Lower leg skin (tissue), 4 donors: ENCODE data around the gene PSKH1. TPM values are rescaled to one million over a fixed set of nuclear protein-coding genes. Genes with fewer than 3 reads are reported as not detected.
"Not testable (repeated sequence)": the region's sequence is repeated elsewhere in the genome, so short reads cannot be mapped to it uniquely, and the experiment has no call there.

Source experiments
- DNase-seq, 2 donors: peaks; one replicate each; pipeline ENCODE4 v3.0.0-alpha.2; 2019; ENCODE audit warnings: low spot score in 2 of 2
- H3K4me3 ChIP-seq: fragments of 200-600 bp; sonication (generic); 2 replicates; pipeline ENCODE4 v1.5.1; 2017; ENCODE audit warnings: mild to moderate bottlenecking, low read depth; ENCODE audit not compliant: poor library complexity, severe bottlenecking
- POLR2A ChIP-seq, 2 donors: fragments of 450-650 bp; IDR thresholded peaks; one replicate each; pipeline ENCODE4 v1.6.1; 2016 to 2017; ENCODE audit warnings: antibody characterized with exemption in 2 of 2, mild to moderate bottlenecking in 1 of 2, moderate library complexity in 1 of 2
- WGBS, 2 donors: methylation state at CpG; one replicate each; pipeline ENCODE4 v1.1.5; 2018; 5-methylcytosine and 5-hydroxymethylcytosine counted together
- intact Hi-C: fragments of 100-400 bp; cut with DNase I; formaldehyde crosslinking; loops from one replicate; pipeline ENCODE4 v1.15.0; 2023; ENCODE audit warnings: low total_unique reads
- total RNA-seq, 4 donors: library from RNA; depleted of rRNA; stranded (reverse); fragments of >200 nt; gene quantifications; one replicate each; pipeline ENCODE4 v1.1.0, GENCODE V29; 2016
- TF ChIP-seq, protein P1 (sequence below), 3 donors: fragments of 450-650 bp; IDR thresholded peaks; one replicate each; pipeline ENCODE4 v1.5.1; 2016; ENCODE audit warnings: antibody characterized with exemption in 3 of 3, mild to moderate bottlenecking in 3 of 3, moderate library complexity in 2 of 3

Gene PSKH1
- total RNA-seq, 4 donors from 2014 or later: 11.1 to 17.9 (median 14.4) TPM

DNA sequence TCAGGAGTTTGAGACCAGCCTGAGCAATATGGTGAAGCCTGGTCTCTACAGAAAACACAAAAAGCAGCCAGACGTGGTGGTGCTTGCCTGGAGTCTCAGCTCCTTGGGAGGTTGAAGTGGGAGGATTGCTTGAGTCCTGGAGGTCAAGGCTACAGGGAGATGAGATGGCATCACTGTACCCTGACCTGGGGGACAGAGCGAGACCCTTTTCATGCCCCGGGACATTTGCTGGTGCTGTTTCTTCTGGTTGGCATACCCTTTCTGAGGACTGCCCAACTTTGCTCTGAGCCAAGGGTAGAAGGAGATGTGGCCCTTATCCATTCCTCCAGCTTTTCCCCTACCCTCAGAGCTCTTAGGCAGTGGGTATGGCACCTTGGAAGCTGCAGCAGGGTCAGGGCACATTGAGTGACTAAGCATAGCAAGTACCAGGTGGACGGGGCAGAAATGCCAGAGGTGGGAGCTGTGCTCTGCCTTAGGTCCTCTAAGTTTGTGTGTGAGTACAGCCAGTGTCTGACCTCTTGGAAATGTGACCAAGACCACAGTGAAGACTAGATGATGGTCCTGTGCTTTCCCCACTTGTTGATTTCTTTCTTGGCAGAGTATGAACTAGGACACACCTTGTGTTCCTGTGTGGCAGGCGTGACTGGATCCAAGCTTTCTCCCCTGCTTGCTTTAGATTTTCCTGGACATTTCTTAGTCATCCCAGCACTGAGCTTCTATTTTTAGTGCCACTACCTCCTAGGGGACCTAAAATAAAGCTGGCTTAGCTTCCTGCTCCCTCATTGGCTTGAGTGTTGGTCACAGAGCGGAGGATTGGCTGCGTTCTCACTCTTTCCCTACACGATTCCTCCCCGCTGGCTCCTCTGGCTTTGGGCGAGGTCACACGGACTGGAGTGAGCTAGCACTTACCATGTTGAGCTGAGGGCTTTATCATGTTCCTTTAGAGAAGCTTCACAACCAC lies 30.2 kb upstream of the PSKH1 start:
- 54 to 59% methylated on average over 10 of the region's 11 CpGs for WGBS, 2 donors

DNA sequence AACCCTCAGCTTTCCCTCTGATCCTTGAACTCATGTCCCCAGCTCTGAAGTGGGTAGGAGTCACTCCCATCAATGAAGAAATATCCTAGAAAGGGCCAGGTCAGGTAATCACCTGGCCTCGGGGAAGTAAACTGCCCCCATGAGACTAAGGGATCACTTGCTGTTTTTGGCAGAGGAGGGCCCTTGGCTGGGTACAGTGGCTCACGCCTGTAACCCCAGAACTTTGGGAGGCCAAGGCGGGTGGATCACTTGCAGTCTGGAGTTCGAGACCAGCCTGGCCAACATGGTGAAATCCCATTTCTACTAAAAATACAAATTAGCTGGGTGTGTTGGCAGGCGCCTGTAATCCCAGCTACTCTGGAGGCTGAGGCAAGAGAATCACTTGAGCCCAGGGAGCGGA lies 29.0 kb upstream of the PSKH1 start:
- DNase-seq, intact Hi-C loops, H3K4me3 ChIP-seq: not testable (repeated sequence)
- 92 to 93% methylated on average over 6 of the region's 6 CpGs for WGBS, 2 donors

More for the DNA sequence above, 30.2 kb upstream of the PSKH1 start:
- no peak overlapping the region for H3K4me3 ChIP-seq
- peak; percentile 58 to 90 for DNase-seq
- TF ChIP-seq, protein P1, sequence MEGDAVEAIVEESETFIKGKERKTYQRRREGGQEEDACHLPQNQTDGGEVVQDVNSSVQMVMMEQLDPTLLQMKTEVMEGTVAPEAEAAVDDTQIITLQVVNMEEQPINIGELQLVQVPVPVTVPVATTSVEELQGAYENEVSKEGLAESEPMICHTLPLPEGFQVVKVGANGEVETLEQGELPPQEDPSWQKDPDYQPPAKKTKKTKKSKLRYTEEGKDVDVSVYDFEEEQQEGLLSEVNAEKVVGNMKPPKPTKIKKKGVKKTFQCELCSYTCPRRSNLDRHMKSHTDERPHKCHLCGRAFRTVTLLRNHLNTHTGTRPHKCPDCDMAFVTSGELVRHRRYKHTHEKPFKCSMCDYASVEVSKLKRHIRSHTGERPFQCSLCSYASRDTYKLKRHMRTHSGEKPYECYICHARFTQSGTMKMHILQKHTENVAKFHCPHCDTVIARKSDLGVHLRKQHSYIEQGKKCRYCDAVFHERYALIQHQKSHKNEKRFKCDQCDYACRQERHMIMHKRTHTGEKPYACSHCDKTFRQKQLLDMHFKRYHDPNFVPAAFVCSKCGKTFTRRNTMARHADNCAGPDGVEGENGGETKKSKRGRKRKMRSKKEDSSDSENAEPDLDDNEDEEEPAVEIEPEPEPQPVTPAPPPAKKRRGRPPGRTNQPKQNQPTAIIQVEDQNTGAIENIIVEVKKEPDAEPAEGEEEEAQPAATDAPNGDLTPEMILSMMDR (IDR thresholded peaks at IDR 0.05): no peak
- no peak for TF ChIP-seq POLR2A (IDR thresholded peaks at IDR 0.05)
- intact Hi-C loops: no loop called here

DNA sequence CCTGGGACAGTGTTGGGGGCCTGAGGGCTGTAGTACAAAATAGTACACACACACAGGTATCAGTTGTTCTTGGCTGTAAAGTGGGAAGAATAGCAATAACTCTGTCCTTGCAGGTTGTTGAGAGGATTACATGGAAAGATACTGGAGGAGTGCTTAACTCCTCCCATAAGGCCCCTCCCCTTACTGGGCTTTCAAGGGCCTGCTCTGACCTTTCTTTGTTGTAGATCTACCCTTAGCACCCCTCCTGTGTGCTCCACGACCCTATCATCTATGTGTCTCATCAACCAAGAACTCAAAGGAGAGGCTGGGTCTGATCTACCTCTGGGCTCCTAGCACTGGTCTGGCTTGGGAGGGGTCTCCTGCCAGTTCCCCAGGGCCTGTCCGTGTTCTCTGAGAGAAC lies 28.5 kb upstream of the PSKH1 start:
- H3K4me3 ChIP-seq: no peak overlapping the region
- no peak for TF ChIP-seq POLR2A (IDR thresholded peaks at IDR 0.05)
- TF ChIP-seq, protein P1 (IDR thresholded peaks at IDR 0.05): no peak
- no peak for DNase-seq
- 86 to 89% methylated on average over 2 of the region's 2 CpGs for WGBS, 2 donors
- intact Hi-C loops: no loop called here

DNA sequence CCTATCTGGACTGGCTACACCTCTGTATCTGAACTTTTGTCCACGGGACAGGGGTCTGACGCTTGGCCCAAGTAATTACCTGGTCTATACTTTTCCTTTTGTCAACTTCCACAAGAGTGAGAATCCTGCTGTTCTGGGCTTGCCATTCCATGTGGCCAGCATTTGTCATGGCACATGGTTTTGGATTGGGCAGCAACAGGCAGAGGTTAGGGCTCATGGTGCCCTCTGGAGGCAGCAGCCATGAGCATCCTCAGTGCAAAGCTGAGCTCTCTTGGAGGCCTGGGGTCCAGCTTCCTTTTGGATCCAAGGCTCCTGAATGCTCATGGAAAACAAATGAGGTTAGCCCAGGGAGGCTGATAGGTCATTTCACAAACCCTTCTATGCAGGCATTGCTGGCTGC lies 27.7 kb upstream of the PSKH1 start:
- DNase-seq: no peak
- WGBS, 2 donors: 95 to 100% methylated on average over 2 of the region's 2 CpGs
- no peak overlapping the region for H3K4me3 ChIP-seq
- intact Hi-C loops: no loop called here
- TF ChIP-seq POLR2A (IDR thresholded peaks at IDR 0.05): no peak
- TF ChIP-seq, protein P1 (IDR thresholded peaks at IDR 0.05): no peak

DNA sequence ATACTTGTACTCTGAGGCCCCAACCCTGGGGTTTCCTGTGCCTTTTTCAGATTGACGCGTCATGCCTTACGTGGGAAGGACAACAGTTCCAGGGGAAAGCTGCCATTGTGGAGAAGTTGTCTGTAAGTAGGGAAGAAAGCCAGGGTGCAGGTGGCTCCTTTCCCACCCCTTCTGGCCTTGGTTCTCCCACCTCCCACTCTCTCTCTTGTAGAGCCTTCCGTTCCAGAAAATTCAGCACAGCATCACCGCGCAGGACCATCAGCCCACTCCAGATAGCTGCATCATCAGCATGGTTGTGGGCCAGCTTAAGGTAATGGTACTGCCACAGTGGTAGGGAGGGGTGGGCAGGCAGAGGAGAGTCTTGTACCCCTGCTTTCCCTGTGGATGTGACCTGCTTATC lies 24.8 kb upstream of the PSKH1 start:
- TF ChIP-seq POLR2A (IDR thresholded peaks at IDR 0.05): no peak
- TF ChIP-seq, protein P1 (IDR thresholded peaks at IDR 0.05): no peak
- WGBS, 2 donors: 92 to 98% methylated on average over 6 of the region's 6 CpGs
- intact Hi-C loops: no loop called here

DNA sequence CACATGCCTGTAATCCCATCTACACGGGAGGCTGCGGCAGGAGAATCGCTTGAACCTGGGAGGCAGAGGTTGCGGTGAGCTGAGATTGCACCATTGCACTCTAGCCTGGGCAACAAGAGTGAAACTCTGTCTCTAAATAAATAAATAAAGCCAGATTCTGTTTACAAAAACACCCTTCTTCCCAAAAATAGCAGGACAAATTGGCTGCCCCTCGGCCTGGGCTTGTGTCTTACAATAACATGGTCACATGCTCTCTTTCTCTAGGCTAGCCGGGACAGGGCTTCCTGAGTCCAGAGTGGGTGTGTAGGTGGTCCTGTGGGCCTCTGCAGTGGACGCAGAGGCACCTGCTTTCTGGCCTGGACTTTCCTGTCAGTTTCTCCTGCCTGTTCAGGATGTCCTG lies 23.4 kb upstream of the PSKH1 start:
- TF ChIP-seq, protein P1 (IDR thresholded peaks at IDR 0.05): no peak
- no peak for TF ChIP-seq POLR2A (IDR thresholded peaks at IDR 0.05)
- no peak for DNase-seq
- intact Hi-C loops: no loop called here

More for the DNA sequence above, 24.8 kb upstream of the PSKH1 start:
- H3K4me3 ChIP-seq: no peak overlapping the region
- no peak for DNase-seq

More for the DNA sequence above, 23.4 kb upstream of the PSKH1 start:
- 83 to 89% methylated on average over 7 of the region's 7 CpGs for WGBS, 2 donors
- H3K4me3 ChIP-seq: no peak overlapping the region
